Stimulated activated CD4-positive, alpha-beta T cell treated with anti-CD3 and anti-CD28 coated beads, Interleukin-1b, Interleukin-23, amount 100 ng/mL, for 1 hour (primary cell): ENCODE measurements around the gene SRGAP3.

Experiments used
- DNase-seq, 2 donors: peaks; one replicate each; pipeline ENCODE4 v3.0.0-alpha.2; 2020; ENCODE audit warnings: low read depth in 2 of 2

The SRGAP3 gene

DNA sequence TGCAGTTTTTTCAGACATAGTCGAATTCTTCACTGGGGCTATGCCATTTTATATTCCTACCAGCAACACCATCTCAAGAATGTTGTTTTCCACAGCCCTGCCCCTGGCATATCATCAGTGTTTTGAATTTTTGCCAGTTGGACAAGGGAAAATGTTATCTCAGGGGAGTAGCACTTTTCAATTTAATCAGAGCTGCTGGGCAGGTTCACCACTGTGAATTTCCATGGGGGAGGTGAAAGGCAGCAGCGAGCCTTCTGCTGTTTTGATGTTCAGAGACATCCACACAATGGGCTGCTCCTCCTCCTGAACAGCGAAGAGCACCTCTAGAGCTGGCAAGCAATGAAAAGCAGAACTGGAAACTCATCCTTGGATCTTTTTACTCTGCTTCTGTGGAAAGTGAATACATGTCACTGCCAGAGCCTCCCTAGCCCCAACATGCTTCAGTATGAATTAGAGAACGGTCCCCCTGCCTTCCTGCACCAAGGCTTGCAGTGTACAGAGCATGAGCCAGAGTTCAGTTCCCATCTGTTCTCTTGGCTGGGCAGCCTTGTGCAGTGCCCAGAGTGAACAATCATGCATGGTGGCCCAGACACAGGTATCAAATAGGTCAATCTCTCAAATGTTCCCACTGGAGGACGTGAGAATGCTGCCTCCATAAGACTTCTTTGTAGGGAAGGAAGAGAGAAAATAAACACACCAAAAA lies 230.0 kb downstream of the SRGAP3 start:
- DNase-seq = no peak

GRCh38 chr3:9015250-9015649 lies 234.2 kb downstream of the SRGAP3 start:
- DNase-seq = no peak

- DNase-seq = no peak
Observed at GRCh38 chr3:9013782-9014563, 235.5 kb downstream of the SRGAP3 start.

DNA sequence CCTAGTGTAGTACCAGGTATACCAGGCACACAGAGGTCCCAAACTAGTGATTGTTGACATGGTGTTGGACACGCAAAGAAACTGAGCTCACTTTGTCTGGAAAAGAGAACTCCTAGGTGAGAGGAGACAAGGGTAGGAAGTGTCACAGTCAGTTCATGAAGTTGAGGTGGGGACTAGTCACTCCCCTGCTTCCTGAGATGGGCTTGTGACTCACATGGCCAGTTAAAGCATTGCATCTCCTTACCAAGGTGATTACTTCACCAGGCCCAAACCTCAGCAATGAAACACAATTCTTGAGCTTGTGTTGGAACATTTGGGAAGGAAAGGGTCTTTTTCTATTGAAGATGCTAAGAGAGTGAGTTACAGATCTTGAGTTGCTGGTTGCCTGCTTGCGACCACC lies 236.9 kb downstream of the SRGAP3 start:
- DNase-seq = no peak

- no peak for DNase-seq
Observed at GRCh38 chr3:9009976-9010545, 239.4 kb downstream of the SRGAP3 start.

- no peak for DNase-seq
Observed at GRCh38 chr3:9008550-9009255, 240.7 kb downstream of the SRGAP3 start.

GRCh38 chr3:9007928-9008327 lies 241.5 kb downstream of the SRGAP3 start:
- DNase-seq = no peak

GRCh38 chr3:9007213-9007612 lies 242.2 kb downstream of the SRGAP3 start:
- DNase-seq = no peak

GRCh38 chr3:9000041-9000440 lies 249.4 kb downstream of the SRGAP3 start:
- no peak for DNase-seq

DNA sequence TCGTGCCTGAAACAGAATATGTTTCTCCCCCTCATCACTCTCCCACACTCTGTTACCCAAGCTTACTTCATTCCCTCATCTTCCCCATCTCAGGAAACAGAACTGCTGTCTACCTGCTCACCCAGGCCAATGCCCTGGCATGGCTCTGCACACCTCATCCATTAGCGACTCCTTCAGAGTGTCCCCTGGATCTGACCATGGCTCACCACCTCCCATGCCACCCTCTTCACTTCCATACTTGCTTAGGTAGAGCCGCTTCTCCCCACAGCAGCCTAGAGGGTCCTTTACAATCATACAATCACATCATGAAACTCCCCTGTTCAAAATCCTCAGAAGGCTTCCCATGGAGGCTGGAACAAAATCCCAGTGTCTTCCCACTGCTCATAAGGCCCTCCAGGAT lies 252.3 kb downstream of the SRGAP3 start:
- DNase-seq = no peak

GRCh38 chr3:8996681-8997121 lies 252.7 kb downstream of the SRGAP3 start:
- no peak for DNase-seq

GRCh38 chr3:8996216-8996615 lies 253.2 kb downstream of the SRGAP3 start:
- DNase-seq = no peak

DNA sequence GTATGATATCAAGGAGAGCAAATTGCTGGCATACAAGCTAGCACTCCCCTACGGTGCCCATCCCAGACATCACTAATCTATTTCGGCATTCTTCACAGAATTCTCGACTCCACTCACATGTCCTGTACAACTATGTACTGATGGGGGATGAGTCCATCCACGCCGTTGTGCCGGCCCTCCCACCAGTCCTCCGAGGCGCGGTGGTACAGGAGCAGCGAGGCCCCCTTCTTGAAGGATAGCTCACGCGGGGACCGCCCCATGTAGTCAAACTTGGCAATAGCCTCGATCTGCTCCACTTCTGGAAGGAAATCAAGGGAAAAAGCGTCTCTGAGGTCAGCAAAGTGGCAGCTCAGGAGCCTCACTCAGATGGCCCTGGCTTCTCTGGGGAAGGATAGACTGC lies 255.2 kb downstream of the SRGAP3 start:
- no peak for DNase-seq

DNA sequence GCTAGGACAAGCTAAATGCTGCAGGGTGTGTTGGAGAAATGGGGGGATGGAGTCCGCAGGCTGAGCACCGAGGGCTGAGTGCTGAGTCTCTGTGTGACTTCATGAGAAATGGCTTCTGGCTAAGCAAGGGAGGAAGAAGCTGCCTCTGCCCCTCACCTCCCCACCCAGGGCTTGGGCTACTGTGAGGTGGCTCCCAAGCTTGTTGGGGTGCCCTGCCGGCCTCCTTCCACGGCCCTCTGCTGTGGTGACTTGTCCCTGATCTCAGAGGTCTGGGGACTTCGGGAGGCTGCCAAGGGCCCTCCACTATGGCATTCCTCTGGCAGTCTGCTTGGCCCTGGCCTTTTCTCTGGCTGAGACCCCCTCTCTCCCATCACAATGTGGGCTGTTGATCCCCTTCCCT lies 256.1 kb downstream of the SRGAP3 start:
- DNase-seq = no peak

DNA sequence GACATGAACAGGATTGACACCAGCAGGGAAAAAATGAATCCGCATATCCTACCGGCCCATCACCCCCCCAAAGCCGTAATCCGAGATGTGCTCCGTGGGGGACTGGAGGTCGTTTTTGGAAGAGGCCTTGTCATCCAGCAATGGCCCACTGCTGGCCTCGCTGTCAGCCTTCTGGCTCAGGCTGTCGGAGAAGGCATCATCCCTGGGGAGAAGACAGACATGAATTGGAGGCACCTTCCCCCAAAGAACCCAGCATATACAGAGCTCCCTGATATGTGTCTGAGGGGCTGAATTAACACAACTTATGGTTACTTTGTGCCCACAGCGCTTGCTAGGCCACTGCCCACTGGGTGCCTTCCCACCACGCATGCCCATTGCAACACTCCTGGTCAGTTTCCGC lies 256.6 kb downstream of the SRGAP3 start:
- no peak for DNase-seq

DNA sequence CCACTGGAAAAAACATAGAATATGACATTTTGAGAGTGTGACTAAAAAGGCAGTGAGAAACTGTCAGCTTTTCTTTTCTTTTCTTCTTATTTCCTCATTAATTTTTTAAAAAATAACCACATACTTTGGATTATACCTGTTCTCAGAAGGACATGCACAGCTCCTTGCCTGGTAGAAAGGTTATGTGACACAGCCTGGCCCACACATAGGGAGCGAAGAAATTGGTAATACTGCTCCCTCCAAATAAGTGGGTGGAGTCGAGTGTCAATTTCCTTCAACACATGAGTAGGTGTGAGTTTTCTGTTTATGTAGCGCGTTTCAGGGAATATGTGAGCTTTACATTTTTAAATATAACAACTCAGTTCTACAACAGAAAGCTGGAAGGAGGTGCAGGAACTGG lies 257.2 kb downstream of the SRGAP3 start:
- no peak for DNase-seq

DNA sequence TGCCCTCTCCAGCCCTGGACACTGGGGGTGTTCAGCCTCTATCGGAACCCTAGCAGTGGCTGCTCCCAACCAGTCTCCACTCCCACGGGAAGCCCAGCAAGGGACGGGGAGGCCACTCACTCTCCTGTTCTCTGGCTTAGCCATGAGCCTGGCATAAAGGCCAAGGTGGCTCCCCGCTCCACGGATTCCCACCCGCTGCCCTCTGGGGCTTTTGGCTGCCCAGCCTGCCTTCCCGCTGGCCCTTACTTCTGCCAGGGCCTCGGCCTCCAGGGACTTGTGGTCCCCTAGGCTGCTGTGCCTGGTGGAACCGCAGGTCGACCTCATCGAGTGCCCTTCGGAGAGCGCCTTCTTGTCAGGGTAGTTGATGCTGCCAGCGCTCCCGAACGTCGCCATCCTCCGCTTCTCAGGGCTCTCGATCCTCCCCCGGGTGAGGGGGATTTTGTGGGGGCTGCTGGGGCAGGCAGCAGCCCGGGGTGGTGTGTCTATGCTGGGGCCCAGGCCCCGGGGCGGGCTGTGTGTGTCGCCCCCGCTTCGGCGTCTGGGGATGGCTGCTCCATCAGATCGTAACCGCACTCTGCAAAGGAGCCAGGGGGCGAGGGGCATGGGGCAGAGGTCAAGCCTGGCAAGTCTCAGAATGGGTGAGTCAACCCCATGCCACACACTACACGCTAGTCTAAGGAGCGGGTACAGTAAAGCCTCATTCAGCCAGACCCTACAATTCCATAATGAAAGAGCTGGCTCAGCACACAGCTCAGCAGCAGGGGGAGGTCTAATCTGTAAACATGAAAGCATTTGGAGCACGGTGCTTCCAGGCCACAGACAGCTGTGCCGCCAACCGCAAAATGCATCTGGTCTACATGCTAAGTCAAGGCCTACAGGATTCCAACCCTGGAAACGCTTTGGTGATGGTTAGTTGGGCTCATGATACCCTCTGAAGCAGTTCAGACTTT lies 258.9 kb downstream of the SRGAP3 start:
- DNase-seq = no peak

- no peak for DNase-seq
Observed at GRCh38 chr3:8988791-8989558, 260.5 kb downstream of the SRGAP3 start.

GRCh38 chr3:8988384-8988655 lies 261.1 kb downstream of the SRGAP3 start:
- no peak for DNase-seq

- DNase-seq = peak in 1 of 2 donors; percentile 30
Observed at GRCh38 chr3:8987645-8988383, 261.6 kb downstream of the SRGAP3 start.
